ENCODE data around the gene UNC79.

Gene UNC79

DNA sequence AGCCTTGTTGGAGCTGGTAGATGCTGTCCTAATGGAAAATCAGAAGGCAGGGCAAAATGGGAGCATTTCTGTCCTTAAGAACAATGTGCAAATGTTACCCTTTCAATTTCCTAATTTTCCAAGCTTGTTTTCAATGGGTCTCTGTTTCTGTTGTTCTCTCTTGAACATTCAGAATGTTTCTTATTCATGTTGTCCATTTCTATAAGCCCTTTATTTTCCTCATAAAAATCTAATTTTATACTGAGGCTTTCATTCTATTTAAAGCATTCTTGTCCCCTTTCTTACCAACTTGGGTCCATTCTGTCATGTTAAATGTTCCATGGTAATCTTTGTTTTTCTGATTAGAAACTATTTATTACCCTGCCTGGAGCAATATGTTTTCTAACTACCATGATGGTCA lies 232.6 kb downstream of the UNC79 start:
- DNase-seq (ENCODE audit: low read depth in 2 of 2), result no peak

DNA sequence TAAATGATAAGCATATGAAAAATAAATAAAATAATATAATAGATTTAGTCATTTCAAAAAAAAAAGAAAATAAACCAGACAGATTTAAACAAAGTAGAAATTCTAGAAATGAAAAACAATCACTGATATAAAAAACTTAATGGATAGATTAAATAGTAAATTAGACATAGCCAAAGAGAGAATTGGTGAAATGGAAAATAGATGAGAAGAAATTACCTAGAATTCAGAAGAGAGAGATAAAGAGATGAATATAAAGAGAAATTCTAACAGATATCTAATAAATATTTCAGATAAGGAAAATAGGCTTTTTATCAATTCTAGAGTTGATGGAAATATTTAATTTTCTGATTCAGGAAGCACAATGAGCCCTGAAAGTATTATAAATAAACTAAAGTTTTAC lies 234.4 kb downstream of the UNC79 start:
- DNase-seq (ENCODE audit: low read depth in 2 of 2), result no peak

DNA sequence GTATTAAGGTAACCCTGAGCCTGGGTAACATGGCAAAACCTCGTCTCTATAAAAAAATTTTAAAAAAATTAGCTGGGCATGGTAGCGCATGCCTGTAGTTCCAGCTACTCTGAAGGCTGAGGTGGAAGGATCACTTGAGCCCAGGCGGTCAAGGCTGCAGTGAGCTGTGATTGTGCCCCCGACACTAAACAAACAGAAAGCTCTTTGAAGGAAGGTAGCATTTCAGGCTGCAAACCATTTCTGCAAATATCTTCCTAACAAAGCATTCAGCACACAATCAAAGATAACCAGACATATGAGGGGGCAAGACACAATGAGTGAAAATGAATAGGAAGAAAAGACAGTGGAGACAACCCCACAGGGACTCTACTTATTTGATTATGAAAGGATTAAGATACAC lies 238.9 kb downstream of the UNC79 start:
- DNase-seq (ENCODE audit: low read depth in 2 of 2), result no peak

DNA sequence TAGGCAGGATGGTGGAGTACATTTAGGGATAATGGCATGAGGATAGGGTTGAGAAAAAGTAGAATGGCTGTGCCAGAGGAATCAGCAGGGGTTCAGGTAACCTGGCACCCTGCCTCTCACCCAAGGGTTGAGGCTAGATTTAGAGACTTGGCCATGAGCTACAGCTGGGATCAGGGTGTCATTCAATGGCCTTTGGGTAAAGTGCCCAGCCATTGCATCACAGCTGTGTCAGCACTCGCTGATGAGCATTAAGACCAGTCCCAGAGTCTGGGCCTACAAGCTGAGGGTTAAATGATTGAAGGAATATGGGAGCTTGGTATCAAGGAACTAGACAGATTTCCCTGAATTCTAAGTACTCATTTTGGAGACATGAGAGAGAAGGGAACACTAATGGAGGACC lies 243.6 kb downstream of the UNC79 start:
- no peak for DNase-seq (ENCODE audit: low read depth in 2 of 2)

GRCh38 chr14:93675651-93676050 lies 244.9 kb downstream of the UNC79 start:
- DNase-seq (ENCODE audit: low read depth in 2 of 2), result no peak

DNA sequence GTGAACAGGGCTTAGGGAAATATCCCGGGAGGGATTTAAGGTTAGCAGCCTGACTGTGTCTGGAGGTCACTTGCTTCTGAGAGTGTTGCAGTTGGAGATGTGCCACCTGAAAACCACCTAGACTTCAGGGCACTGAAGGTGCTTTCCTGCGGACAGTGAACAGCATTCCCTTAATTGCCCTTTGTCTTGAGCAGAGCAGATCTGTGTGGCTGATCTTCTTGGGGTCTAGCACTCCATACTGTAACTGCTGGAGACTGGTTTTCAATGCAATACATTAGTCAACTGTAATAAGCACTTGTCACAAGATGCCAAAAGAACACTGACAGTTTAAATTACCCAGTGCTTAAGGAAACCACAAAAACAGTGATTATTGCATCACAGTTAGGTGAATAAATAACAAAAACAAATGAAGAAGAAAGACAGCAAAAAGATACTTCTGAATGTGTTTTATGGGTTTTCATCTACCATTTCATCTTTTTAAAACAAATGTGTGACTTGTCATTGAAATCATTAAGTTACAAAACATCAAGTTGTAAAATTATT lies 245.7 kb downstream of the UNC79 start:
- no peak for DNase-seq (ENCODE audit: low read depth in 2 of 2)

GRCh38 chr14:93682459-93682858 lies 251.7 kb downstream of the UNC79 start:
- no peak for DNase-seq (ENCODE audit: low read depth in 2 of 2)

- DNase-seq (ENCODE audit: low read depth in 2 of 2), result no peak
These were observed 252.5 kb downstream of the UNC79 start for GRCh38 chr14:93683226-93683625.

GRCh38 chr14:93685121-93685895 lies 254.6 kb downstream of the UNC79 start:
- DNase-seq (ENCODE audit: low read depth in 2 of 2), result no peak

DNA sequence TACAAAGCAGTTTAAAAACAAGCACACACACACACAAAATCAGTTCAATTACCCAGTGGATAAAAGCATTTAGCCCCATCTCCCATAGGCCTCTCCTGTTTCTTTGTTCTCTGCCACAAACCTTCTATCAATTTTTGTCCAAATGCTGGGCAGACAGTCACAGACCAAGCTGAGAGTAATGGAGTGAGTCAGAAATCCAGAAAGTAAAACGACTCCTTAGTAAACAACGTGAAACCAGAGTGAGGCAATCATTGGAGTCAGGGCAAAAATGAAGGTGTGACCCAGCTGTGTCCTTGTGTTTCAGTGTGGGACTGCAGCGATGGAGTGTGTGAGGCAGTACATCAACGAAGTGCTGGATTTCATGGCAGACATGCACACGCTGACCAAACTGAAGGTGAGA lies 255.5 kb downstream of the UNC79 start:
- no peak for DNase-seq (ENCODE audit: low read depth in 2 of 2)

GRCh38 chr14:93688239-93688666 lies 257.5 kb downstream of the UNC79 start:
- DNase-seq (ENCODE audit: low read depth in 2 of 2), result no peak

DNA sequence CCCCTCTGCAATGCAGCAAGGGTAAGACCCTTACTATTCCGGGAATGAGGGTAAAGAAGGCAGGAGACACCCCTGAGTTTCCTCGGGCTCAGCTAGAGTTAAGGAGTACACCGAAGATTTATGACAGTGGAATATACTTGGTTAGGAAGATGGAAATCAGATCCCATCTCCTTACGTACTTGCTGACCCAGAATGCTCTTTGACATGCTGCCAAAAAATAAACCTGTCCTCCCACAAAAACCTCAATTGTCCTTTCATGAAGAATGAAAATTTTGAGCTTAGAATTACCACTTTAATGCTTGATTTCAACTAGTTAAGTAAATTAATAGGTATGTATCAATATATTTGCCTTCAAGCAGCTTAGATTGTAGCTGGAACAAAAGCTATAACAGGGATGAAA lies 258.1 kb downstream of the UNC79 start:
- no peak for DNase-seq (ENCODE audit: low read depth in 2 of 2)

GRCh38 chr14:93690146-93690545 lies 259.4 kb downstream of the UNC79 start:
- DNase-seq (ENCODE audit: low read depth in 2 of 2), result no peak

DNA sequence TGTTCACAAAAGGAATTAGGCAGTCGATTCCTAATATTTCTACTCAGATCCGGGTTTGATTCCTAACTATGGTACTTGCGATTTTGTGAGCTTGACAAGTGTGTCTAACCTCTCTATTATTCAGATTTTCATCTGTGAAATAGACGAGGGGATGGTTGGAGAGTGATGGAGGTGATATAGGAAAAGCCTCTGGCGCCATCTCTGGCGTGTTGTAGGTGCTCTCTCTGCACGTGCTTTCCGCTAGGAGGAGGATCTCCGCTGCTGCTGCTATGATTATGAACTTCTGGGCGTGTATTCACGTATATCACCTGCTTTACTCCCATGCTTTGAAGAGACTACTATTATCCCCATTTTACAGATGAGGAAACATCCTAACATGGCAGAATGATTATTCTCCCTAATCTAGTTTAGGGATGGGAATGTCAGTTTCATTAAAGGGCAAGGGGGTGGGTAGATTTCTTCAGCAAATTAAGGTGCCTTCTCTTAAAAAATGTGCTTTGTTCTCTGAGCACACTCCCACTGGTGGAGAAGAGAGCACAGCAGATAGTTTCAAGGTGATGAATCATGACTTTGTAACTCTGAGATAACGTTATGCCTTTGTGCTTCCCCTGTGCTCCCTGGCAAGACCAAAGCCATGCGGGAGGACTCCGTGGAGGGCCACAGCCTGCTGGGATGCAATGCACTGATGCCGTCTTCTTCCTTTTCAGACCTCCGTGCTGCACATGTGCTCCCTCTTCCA lies 260.5 kb downstream of the UNC79 start:
- DNase-seq (ENCODE audit: low read depth in 2 of 2), result no peak

GRCh38 chr14:93693914-93694313 lies 263.2 kb downstream of the UNC79 start:
- DNase-seq (ENCODE audit: low read depth in 2 of 2), result no peak

DNA sequence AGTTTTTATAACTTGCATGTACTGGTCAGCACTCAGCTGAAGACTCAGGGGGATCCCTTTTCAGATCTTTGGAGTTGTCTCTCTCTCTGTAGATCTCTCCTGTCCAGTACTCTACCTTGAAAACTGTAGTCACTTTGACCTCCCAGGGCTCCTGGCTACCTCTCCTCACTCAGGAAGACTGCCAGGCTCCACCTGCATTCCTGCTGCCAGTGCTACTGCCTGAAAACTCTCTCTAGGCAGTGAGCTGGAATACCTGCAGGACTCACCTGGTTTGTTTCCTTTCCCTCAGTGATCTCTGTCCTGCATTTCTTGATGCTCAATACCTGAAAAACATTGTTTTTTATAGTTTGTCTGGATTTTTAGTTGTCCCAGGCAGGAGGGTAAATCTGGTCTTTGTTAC lies 270.2 kb downstream of the UNC79 start:
- DNase-seq (ENCODE audit: low read depth in 2 of 2), result no peak

- no peak for DNase-seq (ENCODE audit: low read depth in 2 of 2)
These were observed 270.8 kb downstream of the UNC79 start for GRCh38 chr14:93701562-93701961.

DNA sequence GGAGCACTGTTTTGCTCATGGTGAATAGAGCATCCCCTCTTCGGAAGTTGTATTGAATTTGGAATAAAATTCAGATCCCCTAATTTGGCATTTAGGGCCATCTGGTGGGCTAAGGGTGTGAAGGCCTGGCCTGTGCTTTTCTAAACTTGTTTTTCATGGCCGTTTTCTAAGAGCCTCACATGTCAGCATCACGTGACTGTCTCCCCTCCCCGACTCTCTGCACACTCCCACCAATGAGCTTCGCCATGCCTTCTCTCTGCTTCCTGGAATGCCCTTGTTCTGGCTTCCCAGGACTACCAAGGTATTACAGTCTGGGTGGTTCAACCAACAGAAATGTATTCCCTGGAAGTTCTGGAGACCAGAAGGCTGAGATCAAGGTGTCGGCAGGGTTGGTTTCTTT lies 272.2 kb downstream of the UNC79 start:
- no peak for DNase-seq (ENCODE audit: low read depth in 2 of 2)

- DNase-seq (ENCODE audit: low read depth in 2 of 2), result no peak
These were observed 273.2 kb downstream of the UNC79 start for GRCh38 chr14:93703941-93704340.

DNA sequence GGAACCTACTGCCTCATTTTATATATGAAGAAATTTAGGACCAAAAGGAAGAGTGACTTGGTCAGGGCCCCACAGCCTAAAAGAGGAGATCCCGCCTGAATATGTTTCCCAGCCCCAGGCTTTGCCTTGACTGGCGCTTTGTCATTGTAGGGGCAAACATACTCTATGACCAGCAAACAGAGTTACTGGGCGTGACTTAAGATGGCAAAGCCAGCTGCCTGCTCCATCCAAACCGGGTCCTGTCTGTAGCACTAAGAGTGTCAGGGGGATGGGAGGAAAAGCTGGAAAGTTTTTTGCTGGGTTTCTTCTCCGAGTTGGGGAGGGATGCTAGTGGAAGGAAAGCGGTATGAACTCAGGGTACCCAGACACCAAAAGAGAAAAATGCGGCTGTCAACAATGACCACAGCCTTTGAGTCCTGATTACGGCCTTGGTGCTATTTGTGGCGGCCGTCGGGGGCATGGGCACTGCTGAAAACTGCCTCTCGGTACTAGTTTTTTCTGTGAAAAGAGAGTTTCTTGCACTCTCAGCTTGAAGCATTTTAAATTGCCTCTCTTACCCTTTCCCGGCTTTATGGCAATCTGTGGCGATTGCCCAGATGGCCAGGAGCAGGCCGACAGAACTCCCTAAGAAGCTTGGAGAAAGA lies 274.9 kb downstream of the UNC79 start:
- no peak for DNase-seq (ENCODE audit: low read depth in 2 of 2)

GRCh38 chr14:93706360-93706955 lies 275.7 kb downstream of the UNC79 start:
- DNase-seq (ENCODE audit: low read depth in 2 of 2), result no peak

GRCh38 chr14:93707475-93707874 lies 276.7 kb downstream of the UNC79 start:
- no peak for DNase-seq (ENCODE audit: low read depth in 2 of 2)
